HG03159 (cell line): ENCODE data around the gene SPIRE2.
A peak's percentile ranks its signal among the peaks of the same experiment; 100 is the strongest.
"Not testable (repeated sequence)": the region's sequence is repeated elsewhere in the genome, so short reads cannot be mapped to it uniquely, and the experiment has no call there.

Experiments
- ATAC-seq: cut with Tn5 transposase; IDR thresholded peaks from one replicate; pipeline ENCODE4 v1.9.1; 2021; ENCODE audit warnings: mild to moderate bottlenecking, moderate library complexity; ENCODE audit not compliant: unreplicated experiment

SPIRE2 gene

GRCh38 chr16:89862732-89863131, 34.5 kb downstream of the SPIRE2 start:
- ATAC-seq, result no peak

DNA sequence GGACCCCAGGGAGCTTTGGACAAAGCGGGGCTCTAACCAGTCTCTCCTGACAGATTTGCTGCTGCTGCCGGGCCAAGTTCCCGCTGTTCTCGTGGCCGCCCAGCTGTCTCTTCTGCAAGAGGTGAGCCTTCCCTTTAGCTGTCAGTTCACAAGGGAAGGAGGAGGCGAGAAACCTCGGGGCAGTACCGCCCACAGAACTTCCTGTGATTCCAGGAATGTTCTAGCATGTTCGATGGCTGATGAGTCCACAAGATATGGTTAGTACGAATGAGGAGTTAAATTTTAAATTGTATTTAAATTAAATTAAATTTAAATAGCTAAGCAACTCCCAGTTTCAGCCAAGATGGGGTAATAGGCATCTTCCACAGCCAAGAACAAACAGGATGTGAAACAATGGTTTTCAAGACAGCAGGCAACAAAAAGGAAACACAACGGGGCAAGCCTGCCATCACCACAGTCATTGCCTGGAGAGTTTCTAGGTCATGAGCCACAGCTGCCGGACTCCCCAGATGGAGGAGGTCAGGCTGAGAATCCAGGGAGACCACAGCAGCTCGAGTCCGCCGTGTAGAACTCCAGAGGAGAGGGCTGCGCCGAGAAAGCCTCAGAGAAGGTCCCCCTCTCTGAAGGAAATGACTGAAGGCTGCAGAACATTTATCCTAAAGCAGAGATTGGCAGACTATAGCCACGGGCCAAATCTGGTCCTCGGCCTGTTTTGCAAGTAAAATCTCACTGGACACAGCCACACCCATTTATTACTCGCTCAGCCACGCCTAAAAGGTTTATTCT, 35.7 kb downstream of the SPIRE2 start:
- ATAC-seq, result peak; percentile 64

- no peak for ATAC-seq
These were observed 36.2 kb downstream of the SPIRE2 start for GRCh38 chr16:89864527-89864820.

- ATAC-seq, result no peak
These were observed 39.6 kb downstream of the SPIRE2 start for GRCh38 chr16:89867918-89868317.

DNA sequence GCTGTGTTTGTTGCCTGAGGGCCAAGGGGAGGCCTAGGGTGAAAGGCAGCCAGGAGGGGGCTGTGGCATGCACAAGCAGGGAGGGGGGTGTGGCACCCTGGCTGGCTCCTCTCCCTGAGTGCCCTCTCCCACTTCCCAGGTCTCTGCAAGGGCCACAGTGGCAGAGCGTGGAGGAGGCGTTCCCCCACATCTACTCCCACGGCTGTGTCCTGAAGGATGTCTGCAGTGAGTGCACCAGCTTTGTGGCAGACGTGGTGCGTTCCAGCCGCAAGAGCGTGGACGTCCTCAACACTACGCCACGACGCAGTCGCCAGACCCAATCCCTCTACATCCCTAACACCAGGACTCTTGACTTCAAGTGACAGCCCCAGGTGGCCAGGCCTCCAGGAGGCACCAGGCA, 41.6 kb downstream of the SPIRE2 start:
- no peak for ATAC-seq

- no peak for ATAC-seq
These were observed 42.2 kb downstream of the SPIRE2 start for GRCh38 chr16:89870440-89870839.

GRCh38 chr16:89871895-89872294, 43.6 kb downstream of the SPIRE2 start:
- no peak for ATAC-seq

DNA sequence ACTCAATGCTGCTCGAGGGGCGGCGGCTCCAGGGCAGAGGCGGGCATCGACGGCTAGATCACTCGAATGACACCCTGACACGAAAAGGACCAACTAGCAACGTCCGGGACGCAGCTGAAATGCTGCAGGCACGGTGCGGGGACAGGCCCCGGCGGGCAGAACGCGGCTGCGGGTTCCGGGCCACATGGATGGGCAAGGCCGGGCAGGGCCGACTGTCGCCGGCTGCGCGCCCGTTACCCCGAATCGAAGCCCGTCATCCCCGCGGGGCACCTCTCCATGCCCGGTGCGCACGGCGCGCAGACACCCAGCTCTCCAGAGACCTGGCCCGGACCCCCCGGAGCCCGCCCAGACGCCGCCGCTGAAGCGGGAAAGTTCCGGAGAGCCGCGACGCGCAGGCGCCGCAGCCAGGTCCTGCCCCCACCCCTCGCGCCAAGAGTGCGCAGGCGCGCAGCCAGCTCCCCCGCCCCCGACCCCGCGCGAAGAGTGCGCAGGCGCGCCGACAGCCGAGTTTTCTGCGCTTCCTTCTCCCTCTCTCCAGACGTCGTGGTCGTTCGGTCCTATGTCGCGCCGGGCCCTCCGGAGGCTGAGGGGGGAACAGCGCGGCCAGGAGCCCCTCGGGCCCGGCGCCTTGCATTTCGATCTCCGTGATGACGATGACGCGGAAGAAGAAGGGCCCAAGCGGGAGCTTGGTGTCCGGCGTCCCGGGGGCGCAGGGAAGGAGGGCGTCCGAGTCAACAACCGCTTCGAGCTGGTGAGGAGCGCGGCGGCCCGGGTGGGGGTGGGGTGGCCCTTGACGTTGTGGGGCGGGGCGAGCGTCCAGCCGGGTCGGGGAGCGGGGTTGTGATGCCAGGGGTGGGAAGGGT, 45.1 kb downstream of the SPIRE2 start, which contains the start of gene TCF25:
TSS of gene TCF25 (plus strand) at position 484 of the 863 bp plus-strand sequence. CDS start at position 560, 76 bp downstream.
- ATAC-seq, result peak; percentile 42

DNA sequence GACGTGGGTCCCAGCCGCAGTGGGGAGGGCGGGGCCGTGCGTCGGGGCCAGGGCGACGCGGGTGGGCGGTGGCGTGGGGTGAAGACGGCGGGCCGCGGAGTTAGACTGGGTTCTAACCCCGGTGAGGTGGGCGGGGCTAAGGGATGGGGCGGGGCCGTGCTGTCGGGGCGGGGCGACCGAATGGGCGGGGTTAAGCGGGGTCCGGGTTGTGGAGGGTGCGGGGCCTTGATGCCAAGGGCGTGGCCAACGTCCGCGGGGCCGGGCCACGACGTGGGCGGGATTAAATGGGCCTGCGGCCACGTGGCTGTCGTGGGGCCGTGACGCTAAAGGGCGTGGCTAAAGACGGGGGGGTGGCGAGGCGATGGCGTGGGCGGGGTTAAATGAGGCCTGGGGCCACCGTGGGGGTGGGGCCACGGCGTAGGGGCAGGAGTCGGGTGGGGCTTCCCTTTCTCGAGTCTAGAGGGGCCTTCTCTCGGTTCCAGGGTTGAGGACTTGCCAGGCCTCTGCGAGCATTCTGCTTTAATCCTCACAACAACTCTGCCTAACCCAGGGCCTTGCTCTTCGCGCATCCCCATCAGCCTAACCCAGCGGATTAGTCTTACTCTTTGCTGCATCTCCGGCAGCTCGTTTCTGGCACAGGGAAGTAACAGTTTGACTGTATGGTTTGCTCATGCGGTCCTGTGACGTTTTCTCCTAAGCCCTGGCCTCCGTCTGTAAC, 45.9 kb downstream of the SPIRE2 start:
- ATAC-seq, result peak; percentile 53

- not testable (repeated sequence) for ATAC-seq
These were observed 50.8 kb downstream of the SPIRE2 start for GRCh38 chr16:89879123-89879522.

- ATAC-seq, result no peak
These were observed 52.4 kb downstream of the SPIRE2 start for GRCh38 chr16:89880477-89881367.

DNA sequence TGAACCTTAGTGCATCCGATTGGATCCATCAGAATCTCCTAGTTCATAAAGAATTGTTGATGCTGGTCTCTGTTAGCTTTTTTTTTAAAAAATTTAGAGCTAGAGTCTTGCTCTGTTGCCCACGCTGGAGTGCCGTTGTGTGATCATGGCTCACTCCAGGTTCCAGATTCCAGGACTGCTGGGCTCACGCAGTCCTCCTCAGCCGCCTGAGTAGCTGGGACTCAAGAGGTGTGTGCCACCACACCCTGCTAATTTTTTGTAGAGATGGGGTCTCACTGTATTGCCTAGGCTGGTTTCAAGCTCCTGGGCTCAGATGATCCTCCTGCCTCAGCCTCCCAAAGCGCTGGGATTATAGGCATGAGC, 53.1 kb downstream of the SPIRE2 start:
- no peak for ATAC-seq

- ATAC-seq, result no peak
These were observed 55.2 kb downstream of the SPIRE2 start for GRCh38 chr16:89883346-89884040.

- no peak for ATAC-seq
These were observed 55.8 kb downstream of the SPIRE2 start for GRCh38 chr16:89884041-89884421.

- ATAC-seq, result no peak
These were observed 59.0 kb downstream of the SPIRE2 start for GRCh38 chr16:89887243-89887642.

- ATAC-seq, result no peak
These were observed 61.9 kb downstream of the SPIRE2 start for GRCh38 chr16:89890200-89890599.

DNA sequence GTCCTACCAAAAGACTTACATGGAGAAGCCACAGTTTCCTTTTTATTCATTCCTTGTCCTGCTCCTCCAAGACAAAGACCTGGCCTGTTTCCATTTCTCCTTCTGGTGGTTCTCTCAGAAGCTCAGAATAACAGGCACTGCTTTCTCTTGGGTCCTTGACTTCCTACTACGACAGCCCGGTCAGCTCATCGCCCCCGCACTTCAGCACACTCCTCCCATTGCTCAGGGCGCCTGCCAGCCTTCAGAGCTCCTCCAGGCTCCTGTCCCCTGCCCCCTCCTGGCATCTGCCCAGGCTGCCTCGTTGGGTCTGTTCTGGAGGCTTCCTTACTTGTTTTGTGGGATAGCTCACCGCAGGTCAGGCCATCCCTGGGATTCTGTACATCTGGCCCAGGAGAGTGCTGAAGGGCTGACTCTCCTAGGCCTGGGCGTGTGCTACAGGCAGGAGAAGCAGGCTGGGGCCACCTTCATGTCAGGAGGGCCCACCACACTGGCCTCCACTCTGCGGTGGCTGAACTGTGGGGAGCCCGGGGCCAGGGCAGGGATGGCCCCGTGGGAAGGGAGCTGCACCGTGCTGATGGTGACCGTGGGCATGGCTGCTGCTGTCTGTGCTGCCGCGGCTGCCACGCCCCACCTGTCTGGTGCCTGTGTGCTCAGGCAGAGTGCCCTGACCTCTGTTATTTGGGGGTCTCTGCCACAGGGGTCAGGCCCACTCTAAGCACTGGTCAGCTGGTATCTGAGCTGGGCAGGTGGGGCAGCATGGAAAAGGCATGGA, 62.8 kb downstream of the SPIRE2 start:
- no peak for ATAC-seq

DNA sequence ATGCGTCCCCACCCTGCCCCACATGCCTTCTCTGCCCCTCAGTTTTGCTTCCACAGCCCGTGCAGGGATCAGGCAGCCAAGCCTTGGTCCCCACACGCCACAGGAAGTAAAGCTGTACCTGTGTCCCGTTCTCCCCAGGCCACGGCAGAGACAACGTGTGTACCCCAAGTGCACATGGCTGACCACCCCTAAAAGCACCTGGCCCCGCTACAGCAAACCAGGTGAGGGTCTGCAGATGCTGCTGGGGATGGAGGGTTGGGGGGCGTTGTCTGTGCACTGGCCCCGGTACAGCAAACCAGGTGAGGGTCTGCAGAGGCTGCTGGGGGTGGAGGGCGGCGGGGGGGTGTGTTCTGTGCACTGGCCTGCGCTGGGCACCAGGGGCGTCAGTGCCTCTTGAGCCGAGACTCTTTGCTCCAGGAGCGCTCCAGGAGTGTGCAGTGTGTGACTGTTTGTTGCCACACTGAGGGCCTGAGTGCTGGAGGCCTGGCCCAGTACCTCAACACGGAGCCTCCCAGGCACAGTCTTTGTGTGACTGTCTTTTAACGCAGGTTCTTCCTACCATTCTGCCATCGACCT, 63.9 kb downstream of the SPIRE2 start:
- ATAC-seq, result no peak

DNA sequence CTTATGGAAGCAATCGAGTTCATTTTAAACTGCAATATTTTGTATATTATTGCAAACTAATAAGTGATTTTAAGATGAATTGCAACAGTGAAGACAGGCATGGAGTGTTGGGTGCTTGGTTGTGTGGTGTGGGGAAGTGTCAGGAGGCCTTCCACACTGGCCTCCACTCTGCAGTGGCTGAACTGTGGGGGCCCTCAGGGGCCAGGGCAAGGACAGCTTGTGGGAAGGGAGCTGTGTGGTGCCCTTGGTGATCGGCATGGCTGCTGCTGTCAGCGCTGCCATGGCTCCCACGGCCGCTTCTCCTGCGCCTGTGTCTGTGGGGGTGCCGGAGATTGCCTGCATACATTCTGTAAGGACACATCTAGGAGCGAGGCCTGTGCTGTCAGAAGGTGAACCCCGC, 64.4 kb downstream of the SPIRE2 start:
- no peak for ATAC-seq
